GM19438 (cell line): ENCODE results near the gene CASZ1.

Experiments used
- ATAC-seq: cut with Tn5 transposase; IDR thresholded peaks from one replicate; pipeline ENCODE4 v1.9.1; 2021; ENCODE audit warnings: low read depth; ENCODE audit not compliant: unreplicated experiment

CASZ1 gene

DNA sequence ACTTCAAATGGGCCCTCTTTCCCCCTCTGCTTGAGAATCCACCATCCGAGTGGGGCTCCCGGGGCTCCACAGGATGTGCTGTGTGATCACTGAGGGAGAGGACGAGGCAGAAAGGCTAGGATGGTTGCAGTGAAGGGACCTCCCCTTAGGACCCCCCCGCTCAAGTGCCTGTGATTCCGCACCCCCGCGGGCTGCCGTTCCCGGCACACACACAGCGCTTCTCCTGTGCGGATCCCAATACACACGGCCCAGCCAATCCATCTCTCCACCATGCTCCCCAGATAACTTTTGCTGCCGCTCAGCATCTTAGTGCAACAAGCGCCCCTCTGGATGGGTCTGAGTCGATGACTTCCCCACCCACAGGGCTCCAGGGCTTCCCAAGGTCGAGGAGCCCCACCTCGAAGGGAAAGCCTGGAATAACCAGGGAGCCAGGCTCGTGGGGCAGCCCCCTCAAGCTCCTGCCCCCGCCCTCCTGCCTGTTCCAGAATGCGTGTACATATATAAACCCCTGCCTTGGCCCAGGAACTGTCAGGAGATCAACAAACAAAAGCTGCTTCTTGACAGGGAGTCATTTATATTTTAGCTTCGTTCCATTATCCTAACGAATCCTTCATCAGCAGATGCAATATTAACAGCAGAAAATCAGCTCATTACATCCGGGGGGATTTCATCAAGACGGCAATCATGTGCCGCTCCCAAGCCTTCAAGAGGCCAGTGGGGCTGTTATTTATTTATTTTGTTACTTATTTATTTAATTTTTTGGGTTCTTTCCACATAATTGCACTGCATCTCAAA, 83.7 kb downstream of the CASZ1 start:
- no peak for ATAC-seq

DNA sequence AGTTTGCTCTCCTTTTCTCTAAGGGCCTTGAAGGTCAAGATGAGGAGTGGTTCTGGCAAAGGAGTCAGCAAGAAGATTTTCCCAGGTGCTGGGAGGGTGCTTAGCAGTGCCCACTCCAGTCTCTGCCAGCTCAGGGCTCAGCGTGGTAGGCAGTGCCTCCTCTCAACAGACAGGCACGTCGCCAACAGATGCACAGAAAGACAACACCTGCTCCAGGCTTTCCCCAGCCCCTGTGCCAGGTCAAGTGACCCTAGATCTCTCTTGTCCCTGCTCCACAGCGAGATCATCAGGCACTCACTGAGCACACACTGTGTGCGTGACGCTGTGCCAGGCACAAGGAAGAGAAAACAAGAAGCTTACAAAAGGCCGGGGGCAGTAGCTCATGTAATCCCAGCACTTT, 86.0 kb downstream of the CASZ1 start:
- ATAC-seq: no peak

DNA sequence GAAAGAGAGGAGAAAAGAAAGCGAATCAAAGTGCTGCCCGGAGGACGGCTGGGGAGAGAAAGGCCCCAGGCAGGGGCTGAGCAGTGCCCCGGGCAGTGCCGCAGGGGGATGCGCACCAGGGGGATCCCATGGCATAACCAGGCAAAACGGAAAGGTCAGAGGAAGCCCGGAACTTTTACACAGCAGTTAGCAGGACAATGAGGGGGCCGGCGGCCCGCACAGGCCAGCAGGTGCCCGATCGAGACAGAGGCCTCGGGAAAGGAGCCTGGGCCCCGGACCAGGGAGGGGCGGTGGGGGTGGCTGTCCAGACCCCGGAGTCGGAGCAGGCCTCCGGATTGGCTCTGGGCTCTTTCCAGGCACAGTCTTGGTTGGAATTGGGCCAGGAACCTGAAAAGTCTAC, 86.8 kb downstream of the CASZ1 start:
- ATAC-seq: no peak

DNA sequence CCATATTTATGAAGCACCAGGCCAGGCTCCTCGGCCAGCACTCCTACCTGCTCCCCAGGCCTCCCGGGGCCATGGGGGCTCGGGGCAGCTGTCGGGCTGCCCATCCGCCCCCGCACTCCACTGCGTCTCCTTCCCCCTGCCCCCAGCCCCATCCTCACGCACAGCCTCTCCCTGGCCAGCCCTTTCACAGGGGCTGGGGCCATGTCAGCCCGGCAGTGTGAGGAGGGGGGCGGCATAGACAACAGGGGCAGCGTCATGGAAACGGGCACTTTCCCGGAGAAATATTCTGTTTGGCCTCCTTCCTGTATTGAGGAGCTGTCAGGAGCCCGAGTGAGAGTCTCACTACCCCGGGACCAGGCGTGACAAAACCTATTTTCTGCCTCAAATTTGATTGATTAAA, 87.3 kb downstream of the CASZ1 start:
- ATAC-seq: no peak

DNA sequence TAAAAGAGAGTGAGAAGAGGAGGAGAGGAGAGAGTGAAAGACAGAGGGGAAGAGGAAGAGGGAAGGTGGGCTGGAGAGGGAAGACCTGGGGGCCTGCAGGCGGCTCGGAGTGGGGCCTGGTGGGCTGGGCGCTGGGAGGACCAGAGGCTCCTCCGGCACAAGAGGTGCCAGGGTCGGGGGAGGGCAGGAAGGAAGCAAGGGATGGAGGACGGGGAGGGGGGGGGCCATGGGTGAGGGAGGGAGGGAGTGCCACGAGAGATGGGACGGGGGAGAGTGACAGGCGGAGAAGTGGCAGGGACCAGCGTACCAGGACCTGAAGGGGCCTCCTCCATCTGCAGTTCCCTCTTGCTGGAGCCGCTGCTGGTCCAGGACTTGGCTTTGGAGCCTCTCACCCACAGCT, 87.7 kb downstream of the CASZ1 start:
- ATAC-seq: no peak

DNA sequence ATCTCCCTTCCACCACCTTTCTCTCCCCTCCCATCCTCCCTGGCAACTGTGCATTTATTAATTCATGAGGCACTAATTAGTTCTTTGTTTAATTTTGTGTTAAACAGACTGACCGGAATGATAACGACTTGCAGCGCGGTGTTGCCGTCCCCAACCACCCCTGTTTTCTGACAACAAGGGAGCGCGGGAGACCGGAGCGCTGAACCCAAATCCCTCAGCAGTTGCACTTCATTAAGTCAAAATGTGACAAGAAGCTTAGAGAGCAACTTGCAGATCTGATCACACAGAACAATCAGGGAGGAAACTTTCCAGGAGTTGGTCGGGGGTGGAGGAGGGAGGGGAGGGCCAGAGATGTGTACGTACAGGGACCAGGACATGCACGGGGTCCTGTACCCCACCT, 89.2 kb downstream of the CASZ1 start:
- ATAC-seq: no peak

DNA sequence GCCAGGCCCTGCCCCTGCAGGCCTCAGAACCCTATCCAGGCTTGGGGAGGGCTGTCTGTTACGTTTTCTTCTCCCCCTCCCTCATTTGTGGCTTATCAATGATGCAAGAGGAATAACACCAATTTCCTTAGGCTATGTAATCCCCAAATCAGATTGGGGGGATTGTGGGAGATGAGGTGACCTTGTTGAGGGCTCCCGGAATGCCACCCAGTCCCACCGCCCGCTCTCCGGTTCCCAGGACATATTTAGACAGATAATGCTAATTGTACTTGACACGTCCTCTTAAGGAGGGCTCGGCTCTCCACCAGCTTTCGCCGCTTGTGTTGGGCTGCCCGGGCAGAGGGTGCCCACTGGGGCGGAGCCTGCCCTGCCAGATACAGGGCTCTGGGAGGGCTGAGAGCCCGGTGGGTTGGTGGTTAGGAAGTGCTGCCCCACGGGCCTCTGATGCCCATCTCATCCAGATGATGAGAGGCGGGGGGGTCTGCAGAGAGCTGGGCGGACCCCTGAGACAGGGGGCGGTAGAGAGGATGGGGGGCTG, 90.0 kb downstream of the CASZ1 start:
- ATAC-seq: no peak

DNA sequence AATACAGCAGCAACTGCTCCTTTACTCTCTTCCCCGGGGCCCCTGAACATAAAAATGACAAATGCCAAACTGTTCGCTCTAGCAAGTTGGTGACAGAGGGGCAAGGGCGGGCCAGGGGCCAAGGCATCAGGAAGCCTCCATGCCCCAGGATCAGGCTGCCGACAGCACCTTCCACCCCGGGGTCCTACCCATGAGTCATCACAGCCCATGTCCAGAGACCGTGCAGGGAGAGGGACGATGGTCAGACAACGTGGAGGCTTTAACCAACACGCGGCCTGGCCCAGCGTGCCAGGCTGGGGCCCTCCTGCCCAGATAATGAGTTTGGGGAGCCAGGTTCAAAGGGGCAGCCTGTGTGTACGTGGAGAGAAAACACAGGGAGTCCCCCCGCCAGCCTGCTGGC, 90.5 kb downstream of the CASZ1 start:
- no peak for ATAC-seq

DNA sequence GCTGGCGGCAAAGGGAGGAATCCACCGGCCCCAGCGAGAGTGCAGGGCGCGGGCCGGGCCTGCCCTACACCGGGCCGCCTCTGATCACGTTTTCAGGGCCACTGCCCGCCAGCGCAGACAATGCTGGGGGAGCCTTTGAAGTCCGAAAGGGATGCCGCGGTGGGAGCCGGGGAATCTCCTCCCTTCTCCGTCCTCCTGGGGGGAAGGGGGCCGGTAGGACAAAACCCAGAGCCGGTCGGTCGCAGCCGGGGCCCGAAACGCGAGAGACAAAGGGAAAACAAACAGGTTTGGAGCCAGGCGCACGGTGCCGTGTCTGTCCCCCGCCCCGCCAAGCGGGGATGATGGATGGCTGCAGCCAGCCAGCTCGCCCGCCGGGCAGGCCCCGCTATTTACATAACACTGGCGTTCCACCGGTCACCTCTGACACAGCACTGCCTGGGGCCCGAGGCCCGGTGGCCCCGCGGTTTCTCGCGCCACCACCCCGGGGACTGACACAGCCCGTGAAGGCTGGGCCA, 92.0 kb downstream of the CASZ1 start:
- ATAC-seq: no peak

DNA sequence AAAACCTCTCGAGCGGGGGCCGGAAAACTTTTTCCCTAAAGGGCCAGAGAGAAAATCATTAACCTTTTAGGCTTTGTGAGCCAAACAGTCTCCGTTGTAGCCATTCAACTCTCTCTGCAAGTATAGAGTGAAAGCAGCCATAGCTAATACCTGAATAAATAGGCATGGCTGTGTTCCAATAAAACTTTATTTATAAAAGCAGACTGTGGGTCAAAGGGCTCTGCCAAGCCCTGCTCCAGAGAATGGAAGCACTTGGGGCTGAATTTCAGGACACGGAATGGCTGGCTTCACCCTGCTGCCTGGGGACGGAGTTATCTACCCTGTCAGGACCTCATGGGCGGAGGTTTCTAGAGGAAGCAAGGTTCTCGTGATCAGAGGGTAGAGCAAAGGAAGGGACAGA, 92.7 kb downstream of the CASZ1 start:
- ATAC-seq: no peak

DNA sequence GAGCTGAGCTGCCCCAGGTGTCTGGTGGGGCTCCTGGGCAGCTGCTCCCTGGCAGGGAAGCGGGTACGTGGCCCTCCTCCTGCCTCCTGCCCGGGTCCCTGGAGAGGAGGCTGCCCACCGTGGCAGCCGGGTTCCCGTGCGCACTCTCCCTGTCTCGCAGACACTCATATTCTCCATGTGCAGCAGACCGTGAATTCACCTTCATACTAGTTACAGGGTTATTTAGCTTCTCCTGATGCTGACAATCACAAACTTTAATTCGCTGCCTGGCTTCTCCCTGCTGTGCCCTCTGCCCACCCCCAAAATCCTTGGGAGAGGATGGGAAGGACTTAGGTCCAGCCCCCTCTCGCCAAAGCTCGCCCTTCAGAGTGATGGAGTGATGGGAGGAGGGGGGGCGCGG, 95.3 kb downstream of the CASZ1 start:
- ATAC-seq: no peak

DNA sequence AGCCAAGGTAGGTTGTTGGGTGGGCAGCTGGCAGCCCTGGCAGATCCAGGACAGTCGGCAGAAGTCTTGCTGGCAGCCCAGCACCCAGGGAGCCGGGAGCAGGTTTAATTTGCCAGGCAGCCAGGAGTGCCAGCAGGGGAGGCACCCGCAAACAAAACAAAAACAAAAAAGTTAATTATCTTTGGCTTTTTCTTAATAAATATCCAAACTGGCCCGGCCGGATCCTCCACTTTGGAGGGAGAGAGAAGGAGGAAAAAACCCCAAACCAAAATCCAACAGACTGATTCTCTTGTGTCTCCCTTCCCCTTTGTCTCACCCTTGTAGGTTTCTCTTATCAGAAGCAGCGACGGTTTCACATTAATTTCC, 97.0 kb downstream of the CASZ1 start:
- ATAC-seq: no peak

DNA sequence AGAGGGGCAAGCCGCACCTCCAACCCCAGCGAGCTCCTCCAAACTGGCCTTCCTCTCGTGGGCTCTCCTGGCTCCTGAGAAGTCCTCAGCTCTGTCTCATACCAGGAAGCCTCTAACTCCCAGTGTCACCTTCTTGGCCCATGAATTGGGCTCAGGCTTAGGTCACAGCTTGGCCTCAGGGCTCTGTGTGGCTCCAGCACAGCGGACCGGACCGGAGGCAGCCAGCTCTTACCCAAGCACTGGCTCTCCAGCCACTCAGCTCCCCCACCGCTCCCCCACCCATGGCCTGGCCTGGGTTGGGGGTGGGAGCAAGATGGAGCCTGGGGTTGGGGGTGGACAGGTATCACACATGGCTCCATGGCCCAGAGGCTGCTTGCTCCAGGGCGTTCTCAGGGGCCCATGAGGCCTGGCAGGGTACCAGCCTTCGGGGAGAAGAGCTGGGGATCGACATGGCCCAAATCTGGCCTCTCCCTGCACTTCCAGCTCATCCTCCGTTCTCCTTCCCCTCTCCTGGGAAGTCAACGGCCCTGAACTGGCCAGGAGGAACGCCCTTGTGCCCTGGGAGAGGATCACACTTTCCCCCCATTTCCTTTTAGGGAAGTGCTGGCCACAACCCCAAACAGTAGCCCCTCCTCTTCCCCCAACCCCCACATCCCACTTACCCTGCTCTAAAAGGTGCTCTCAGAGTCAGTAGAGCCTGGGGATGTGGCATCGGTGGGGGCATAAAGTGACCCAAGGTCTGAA, 97.5 kb downstream of the CASZ1 start:
- ATAC-seq: no peak

DNA sequence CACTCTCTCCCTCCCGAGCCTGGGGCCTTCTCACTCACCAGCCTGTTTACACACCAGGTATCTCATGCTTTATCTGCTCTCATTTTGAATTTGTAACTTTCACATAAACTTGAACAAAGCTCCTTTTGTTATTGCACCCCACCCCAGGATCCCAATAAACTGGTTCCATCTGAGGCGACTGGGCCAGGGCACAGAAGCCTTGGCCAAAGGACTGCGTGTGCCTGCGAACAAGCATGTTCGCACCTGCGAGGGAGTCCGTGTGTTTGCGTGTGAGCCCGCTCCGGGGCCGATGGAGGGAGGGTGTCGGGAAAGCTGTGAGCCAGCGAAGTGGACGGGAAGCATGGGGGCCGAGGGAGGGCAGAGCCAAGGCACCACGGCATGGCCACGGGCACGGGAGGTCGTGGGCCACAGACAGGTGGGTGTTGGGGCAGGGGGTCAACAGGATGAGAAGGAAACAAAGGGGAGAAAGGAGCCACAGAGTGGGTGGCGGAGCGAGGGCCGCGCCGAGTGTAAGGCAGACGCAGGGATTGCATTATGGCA, 98.8 kb downstream of the CASZ1 start:
- no peak for ATAC-seq

DNA sequence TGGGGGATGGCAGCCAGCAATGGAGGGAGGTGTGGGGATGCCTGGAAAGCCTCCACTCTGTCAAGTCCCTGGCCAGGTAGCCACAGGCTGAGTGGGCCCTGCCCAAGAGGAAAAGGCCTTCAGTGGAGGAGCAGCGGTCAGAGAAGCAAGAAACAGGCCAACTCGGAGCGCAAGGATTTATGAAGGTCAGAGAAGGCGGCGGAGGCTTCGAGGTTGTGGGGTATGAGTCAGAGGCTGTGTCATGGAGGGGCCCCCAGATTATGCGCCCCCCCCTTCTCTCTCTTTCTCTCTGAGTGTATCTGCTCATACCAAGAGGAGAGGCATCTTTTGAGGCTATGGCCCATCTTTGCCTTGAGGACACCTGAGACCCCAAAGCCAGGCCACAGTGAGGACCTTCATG, 99.5 kb downstream of the CASZ1 start:
- no peak for ATAC-seq

DNA sequence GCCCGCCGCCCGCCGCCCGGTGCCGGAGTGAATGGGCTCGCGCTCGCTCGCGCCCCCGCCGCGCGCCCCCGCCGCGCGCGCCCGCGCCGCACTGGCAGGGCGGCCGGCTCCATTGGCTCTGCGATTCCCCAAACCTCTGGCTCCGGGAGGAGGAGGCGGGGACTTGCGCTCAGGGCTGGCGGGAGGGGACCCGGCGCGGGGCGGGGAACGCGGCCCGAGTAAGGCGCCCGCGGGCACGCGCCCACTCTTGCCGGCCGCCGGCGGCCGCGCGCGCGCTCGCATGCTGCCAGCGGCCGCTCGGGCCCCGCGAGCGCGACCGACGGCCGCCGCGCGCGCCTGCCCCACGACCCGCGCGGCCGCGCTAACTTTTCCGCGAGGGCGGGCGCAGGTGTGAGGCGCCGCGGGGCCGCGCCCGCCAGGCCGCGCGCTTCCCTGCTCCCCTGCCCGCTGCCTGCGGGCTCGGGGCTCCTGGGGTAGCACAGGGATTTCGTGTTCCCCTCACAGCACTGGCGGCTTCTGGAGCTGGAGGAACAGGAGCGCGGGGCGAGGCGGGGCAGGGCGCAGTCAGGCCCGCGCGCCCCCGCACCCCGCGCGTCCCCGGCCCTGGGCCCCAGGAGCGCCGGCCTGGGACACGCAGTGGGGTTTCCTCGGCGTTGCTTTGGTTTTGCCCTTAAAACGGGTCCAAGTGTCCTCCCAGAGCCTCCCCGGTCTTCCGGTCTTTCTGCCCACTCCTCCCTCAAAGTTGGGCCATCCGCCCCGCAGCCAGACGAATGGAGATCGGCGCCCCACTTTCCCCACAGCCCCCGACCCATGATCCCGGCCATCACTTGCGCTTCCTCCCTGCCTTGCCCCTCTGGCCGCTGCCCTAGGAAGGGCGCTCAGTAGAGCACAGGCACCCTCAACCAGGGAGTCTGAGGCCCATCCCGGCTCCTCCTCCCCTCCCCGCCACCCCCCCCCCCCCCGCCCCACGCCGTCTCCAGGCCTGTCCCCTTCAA, 101.5 kb downstream of the CASZ1 start:
- no peak for ATAC-seq

DNA sequence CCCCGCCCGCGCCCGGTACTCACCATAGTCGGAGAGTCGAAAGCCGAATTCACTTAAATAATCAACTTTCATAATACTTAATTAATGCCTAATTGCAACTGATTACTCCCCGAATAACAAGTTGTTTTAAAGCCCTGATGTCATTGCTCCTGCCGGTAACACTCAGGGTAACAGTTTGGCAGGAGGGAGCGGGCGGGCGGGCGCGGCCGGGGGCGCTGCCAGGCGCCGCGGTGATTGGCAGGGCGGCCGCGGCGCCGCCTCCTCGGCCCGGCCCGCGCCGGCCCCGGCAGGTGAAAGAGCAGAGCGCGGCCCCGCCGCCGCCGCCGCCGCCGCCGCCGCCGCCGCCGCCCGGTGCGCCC, 102.2 kb downstream of the CASZ1 start:
- no peak for ATAC-seq

DNA sequence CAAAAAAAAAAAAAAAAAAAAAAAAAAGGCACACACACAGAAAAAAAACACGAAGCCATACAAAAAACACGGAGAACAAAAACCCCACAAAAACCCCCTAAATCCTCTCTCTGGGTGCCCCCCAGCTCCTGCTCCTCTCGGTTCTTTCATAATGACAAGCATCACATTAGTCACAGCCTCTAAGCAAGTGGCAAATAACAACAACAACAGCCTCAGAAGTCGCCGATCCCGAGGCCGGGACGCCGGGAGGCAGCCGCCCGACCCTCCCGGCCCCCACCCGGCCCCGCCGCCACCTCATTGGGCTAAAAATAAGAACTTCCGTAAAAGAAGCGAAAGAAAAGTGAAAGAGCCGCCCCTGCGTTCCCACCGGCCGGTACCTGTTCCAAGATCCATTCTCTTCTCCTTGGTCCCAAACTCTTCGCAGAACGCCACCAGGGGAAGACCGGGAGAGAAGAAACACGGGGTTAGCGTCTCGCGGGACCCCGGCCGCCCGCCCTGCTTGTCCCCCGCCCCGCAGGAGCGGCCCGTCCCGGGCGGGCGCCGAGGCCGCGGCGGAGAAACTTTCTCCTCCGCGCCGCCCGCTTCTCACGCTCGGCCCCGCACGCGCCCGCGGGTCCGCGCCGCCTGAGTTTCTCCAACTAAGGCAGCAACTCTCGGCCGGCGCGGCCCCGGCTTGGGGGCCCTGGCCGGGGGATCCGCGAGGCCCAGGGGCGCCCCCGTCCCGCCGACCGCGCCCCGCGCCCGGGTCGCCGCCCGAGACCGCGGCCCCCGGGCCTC, 102.8 kb downstream of the CASZ1 start:
- no peak for ATAC-seq

DNA sequence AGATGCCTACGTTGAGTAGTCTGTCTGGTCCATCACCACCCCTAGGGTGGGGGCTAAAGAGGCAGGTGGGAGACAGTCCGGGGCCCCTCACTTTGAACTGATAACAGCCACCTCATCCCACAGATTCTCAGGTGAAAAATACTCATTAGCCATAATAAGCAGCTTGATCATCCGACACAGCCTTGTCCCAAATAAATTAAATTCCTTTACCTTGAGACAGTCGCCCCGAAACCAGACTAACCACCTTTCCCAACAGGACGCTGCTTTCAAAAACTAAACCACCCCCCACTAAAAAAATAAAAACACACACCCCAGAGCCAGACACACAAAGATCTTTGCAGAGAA, 103.3 kb downstream of the CASZ1 start:
- ATAC-seq: no peak
